ENCODE data around the gene STXBP3. TPM values are rescaled to one million over a fixed set of nuclear protein-coding genes. Genes with fewer than 3 reads are reported as not detected.

The STXBP3 gene
- total and polyA plus RNA-seq, 2 donors (not counting 1 experiment from before 2014, with no cell fraction given), result 13.3 to 78.1 TPM

GRCh38 chr1:108716437-108717230 is 29.8 kb upstream of the STXBP3 start:
- Mint-ChIP-seq H3K9me3 (ENCODE audit: insufficient read depth) (no peaks in the 10 kb centered on the region), H3K27ac (no peak overlapping the region)

More at GRCh38 chr1:108716437-108717230, 29.8 kb upstream of the STXBP3 start:
- Histone ChIP-seq H3K36me3 (replicated peaks in 1 of 2; ENCODE audit: control extremely low read depth in 1 of 2, control insufficient read depth in 1 of 2, extremely low read depth in 1 of 2, insufficient read depth in 2 of 2, low read length in 1 of 2) (no peaks in the 10 kb centered on the region), H3K4me1 (ENCODE audit: control insufficient read depth in 2 of 2, insufficient read depth in 2 of 2, low read length in 2 of 2) (no peaks in the 10 kb centered on the region), H4K20me1 (ENCODE audit: control insufficient read depth, insufficient read depth, low read length, poor library complexity, severe bottlenecking) (no peaks in the 10 kb centered on the region), H3K4me3 (ENCODE audit: control extremely low read depth in 1 of 5, extremely low read depth in 1 of 5, insufficient read depth in 1 of 5, low read depth in 2 of 5, low read length in 4 of 5) (no peak overlapping the region), H3K4me2 (replicated peaks; ENCODE audit: low read depth, low read length, poor library complexity, severe bottlenecking) (no peak overlapping the region), H3K79me2 (ENCODE audit: control insufficient read depth, insufficient read depth, low read length) (no peaks in the 10 kb centered on the region), H3K9ac (ENCODE audit: low read length) (no peak overlapping the region), H3K27ac (ENCODE audit: low read length in 2 of 2) (no peak overlapping the region), H3K27me3 (replicated peaks in 1 of 4; ENCODE audit: control extremely low read depth in 1 of 4, control insufficient read depth in 3 of 4, insufficient read depth in 4 of 4, low read length in 3 of 4) (no peaks in the 10 kb centered on the region), H2AFZ (ENCODE audit: insufficient read depth, low read depth, low read length, poor library complexity, severe bottlenecking) (no peak overlapping the region), H3K9me3 (ENCODE audit: control extremely low read depth in 1 of 3, control insufficient read depth in 2 of 3, insufficient read depth in 1 of 3, low read length in 2 of 3) (no peaks in the 10 kb centered on the region)
- H3K4me1 Mint-ChIP-seq, result no peaks in the 10 kb centered on the region
- intact Hi-C loops (cut with micrococcal nuclease), result no loop called here
- no peak overlapping the region for H3K4me3 Mint-ChIP-seq
- ATAC-seq (ENCODE audit: low read depth) (no peak), DNase-seq (no peak)
- POLR2A ChIA-PET, result interaction anchor here (0.7 kb wide), 1 partner anchor 60 kb away, joined by 5 read pairs; no protein-coding TSS in a partner anchor
- no CpG with 5 or more reads among the region's 2 CpGs for WGBS (ENCODE audit: insufficient coverage)
- CTCF ChIA-PET, result interaction anchor here (0.7 kb wide), 1 partner anchor 560 kb away, joined by 3 read pairs; no protein-coding TSS in a partner anchor
- no peak for TF ChIP-seq CTCF (IDR thresholded peaks at IDR 0.05)
- TF ChIP-seq EZH2 (IDR thresholded peaks at IDR 0.05; ENCODE audit: borderline replicate concordance, insufficient read depth, low read depth, low read length, poor library complexity, severe bottlenecking), result no peak
- peaks cover 29% of the 10 kb centered on the region for H3K27me3 Mint-ChIP-seq

Data from B cell (primary cell).